Smooth muscle cell (in vitro differentiated cells): Measurements from ENCODE around the gene PRSS53. TPM values are rescaled to one million over a fixed set of nuclear protein-coding genes. Genes with fewer than 3 reads are reported as not detected.

Experiments used
- DNase-seq: peaks from one replicate; lab custom pipeline; 2025; ENCODE audit not compliant: unreplicated experiment; lab: John Stamatoyannopoulos, UW
- H2AFZ ChIP-seq: fragments of 200-600 bp; sonication (generic); 2 replicates; pipeline ENCODE4 v1.6.0; 2016; ENCODE audit warnings: antibody characterized with exemption, low read depth, mild to moderate bottlenecking
- H3F3A ChIP-seq: fragments of 200-600 bp; sonication (generic); 2 replicates; pipeline ENCODE4 v1.6.0; 2017; ENCODE audit warnings: antibody characterized with exemption, low read depth
- H3K27ac ChIP-seq: fragments of 200-600 bp; sonication (generic); 2 replicates; pipeline ENCODE4 v1.5.1; 2016; ENCODE audit warnings: low read depth, mild to moderate bottlenecking
- H3K27me3 ChIP-seq: fragments of 200-600 bp; sonication (generic); 2 replicates; pipeline ENCODE4 v1.6.1; 2016; ENCODE audit warnings: low read depth, mild to moderate bottlenecking
- H3K36me3 ChIP-seq: fragments of 200-600 bp; sonication (generic); 2 replicates; pipeline ENCODE4 v1.5.1; 2016; ENCODE audit warnings: low read depth
- H3K4me1 ChIP-seq: fragments of 200-600 bp; sonication (generic); 2 replicates; pipeline ENCODE4 v1.5.1; 2016; ENCODE audit warnings: low read depth
- H3K4me2 ChIP-seq: fragments of 200-600 bp; sonication (generic); 2 replicates; pipeline ENCODE4 v1.6.0; 2016; ENCODE audit warnings: mild to moderate bottlenecking
- H3K4me3 ChIP-seq: fragments of 200-600 bp; sonication (generic); 2 replicates; pipeline ENCODE4 v1.5.1; 2016; ENCODE audit warnings: mild to moderate bottlenecking
- H3K79me2 ChIP-seq: fragments of 200-600 bp; sonication (generic); 2 replicates; pipeline ENCODE4 v1.6.0; 2016; ENCODE audit warnings: low read depth, mild to moderate bottlenecking
- H3K9ac ChIP-seq: fragments of 200-600 bp; sonication (generic); 2 replicates; pipeline ENCODE4 v1.6.0; 2016; ENCODE audit warnings: low read depth
- H3K9me3 ChIP-seq: fragments of 200-600 bp; sonication (generic); replicated peaks from 2 replicates; pipeline ENCODE4 v1.5.1; 2016; ENCODE audit warnings: low read depth
- H4K20me1 ChIP-seq: fragments of 200-600 bp; sonication (generic); 2 replicates; pipeline ENCODE4 v1.6.0; 2016; ENCODE audit warnings: low read depth
- CTCF ChIP-seq: fragments of 200-600 bp; sonication (generic); IDR thresholded peaks from 2 replicates; pipeline ENCODE4 v1.5.1; 2017; ENCODE audit warnings: borderline replicate concordance, mild to moderate bottlenecking, antibody characterized with exemption; ENCODE audit not compliant: insufficient read depth, poor library complexity, severe bottlenecking
- WGBS: methylation state at CpG from one replicate; pipeline ENCODE4 v1.1.7; 2016; ENCODE audit warnings: low lambda C conversion rate; 5-methylcytosine and 5-hydroxymethylcytosine counted together
- polyA plus RNA-seq: library from polyadenylated mRNA; unstranded; fragments of >200 nt; fragmentation: Nextera tagmentation; extraction: Ambion mirVana; gene quantifications from 2 replicates; pipeline ENCODE4 v1.2.1, GENCODE V29; 2016
- total RNA-seq: library from RNA; depleted of rRNA; stranded (reverse); fragments of >200 nt; gene quantifications from 2 replicates; pipeline ENCODE4 v1.2.3, GENCODE V29; 2014

Gene PRSS53
- total and polyA plus RNA-seq, 2 experiments from 2014 or later, result 0.66 to 6.3 TPM

GRCh38 chr16:31067342-31067741 is 21.4 kb downstream of the PRSS53 start:
- Histone ChIP-seq H3K36me3 (no peaks in the 10 kb centered on the region), H3F3A (peaks cover 14% of the 10 kb centered on the region), H3K27ac (no peak overlapping the region), H3K4me2 (no peak overlapping the region), H3K4me1 (peaks cover 12% of the 10 kb centered on the region), H3K79me2 (peaks cover 59% of the 10 kb centered on the region), H3K9me3 (no peaks in the 10 kb centered on the region), H4K20me1 (peaks cover 11% of the 10 kb centered on the region), H3K9ac (no peak overlapping the region), H3K4me3 (no peak overlapping the region), H3K27me3 (no peaks in the 10 kb centered on the region), H2AFZ (no peak overlapping the region)
- DNase-seq, result no peak
- TF ChIP-seq CTCF, result no peak
- 98% methylated on average over 3 of the region's 3 CpGs for WGBS

GRCh38 chr16:31064882-31065461 is 23.8 kb downstream of the PRSS53 start:
- Histone ChIP-seq H3K9me3 (no peaks in the 10 kb centered on the region), H3K9ac (peak overlapping the region; percentile 42), H3K27ac (peak overlapping the region; percentile 89), H3K4me3 (no peak overlapping the region), H3K27me3 (no peaks in the 10 kb centered on the region), H3K36me3 (no peaks in the 10 kb centered on the region), H3K4me2 (peak overlapping the region; percentile 59), H3F3A (peaks cover 14% of the 10 kb centered on the region), H2AFZ (no peak overlapping the region), H3K4me1 (peaks cover 4% of the 10 kb centered on the region), H4K20me1 (peaks cover 10% of the 10 kb centered on the region), H3K79me2 (peaks cover 36% of the 10 kb centered on the region)
- no peak for DNase-seq
- no peak for TF ChIP-seq CTCF
- WGBS, result 30% methylated on average over 4 of the region's 4 CpGs

GRCh38 chr16:31063843-31064611 is 24.7 kb downstream of the PRSS53 start:
- H3K36me3 ChIP-seq, result no peaks in the 10 kb centered on the region
- H3K4me2 ChIP-seq, result peak overlapping the region; percentile 59
- peaks cover 4% of the 10 kb centered on the region for H3K4me1 ChIP-seq
- H2AFZ ChIP-seq, result no peak overlapping the region
- H3K4me3 ChIP-seq, result no peak overlapping the region
- WGBS, result 98% methylated on average over 54 of the region's 56 CpGs
- TF ChIP-seq CTCF, result no peak
- peaks cover 10% of the 10 kb centered on the region for H4K20me1 ChIP-seq
- peak overlapping the region; percentile 89 for H3K27ac ChIP-seq
- peaks cover 14% of the 10 kb centered on the region for H3F3A ChIP-seq
- peaks cover 27% of the 10 kb centered on the region for H3K79me2 ChIP-seq
- DNase-seq, result no peak
- H3K9ac ChIP-seq, result peak overlapping the region; percentile 42
- no peaks in the 10 kb centered on the region for H3K27me3 ChIP-seq
- no peaks in the 10 kb centered on the region for H3K9me3 ChIP-seq
